NCI-H187 (cell line): ENCODE results near the gene SH3RF3.

Experiments used
- DNase-seq, 2 experiments: peaks; one replicate each; lab custom pipeline; 2025; lab: John Stamatoyannopoulos, UW

The SH3RF3 gene

GRCh38 chr2:109437325-109438090 is 308.5 kb downstream of the SH3RF3 start:
- no peak for DNase-seq

GRCh38 chr2:109438146-109438545 is 309.1 kb downstream of the SH3RF3 start:
- DNase-seq = no peak

GRCh38 chr2:109438773-109439389 is 309.9 kb downstream of the SH3RF3 start:
- no peak for DNase-seq

GRCh38 chr2:109439390-109439786 is 310.4 kb downstream of the SH3RF3 start:
- no peak for DNase-seq

- DNase-seq = no peak
These were observed 311.0 kb downstream of the SH3RF3 start for GRCh38 chr2:109439986-109440385.

GRCh38 chr2:109440499-109441156 is 311.6 kb downstream of the SH3RF3 start:
- no peak for DNase-seq

GRCh38 chr2:109442715-109443319 is 313.8 kb downstream of the SH3RF3 start:
- no peak for DNase-seq

GRCh38 chr2:109444916-109445315 is 315.9 kb downstream of the SH3RF3 start:
- DNase-seq = no peak

GRCh38 chr2:109446278-109447131 is 317.5 kb downstream of the SH3RF3 start:
- DNase-seq = no peak

GRCh38 chr2:109447251-109447661 is 318.3 kb downstream of the SH3RF3 start:
- no peak for DNase-seq

GRCh38 chr2:109447776-109448175 is 318.8 kb downstream of the SH3RF3 start:
- DNase-seq = no peak

GRCh38 chr2:109448207-109448606 is 319.2 kb downstream of the SH3RF3 start:
- no peak for DNase-seq

- no peak for DNase-seq
These were observed 320.2 kb downstream of the SH3RF3 start for GRCh38 chr2:109448946-109449788.

GRCh38 chr2:109450574-109451273 is 321.7 kb downstream of the SH3RF3 start:
- DNase-seq = no peak

- DNase-seq = no peak
These were observed 322.7 kb downstream of the SH3RF3 start for GRCh38 chr2:109451671-109452070.

GRCh38 chr2:109452318-109453305 is 323.6 kb downstream of the SH3RF3 start:
- no peak for DNase-seq

- DNase-seq = no peak
These were observed 324.5 kb downstream of the SH3RF3 start for GRCh38 chr2:109453371-109453995.

GRCh38 chr2:109454304-109454703 is 325.3 kb downstream of the SH3RF3 start:
- DNase-seq = no peak
